SH-SY5Y (cell line): ENCODE measurements around the gene FYN.

Experiments
- GATA2 ChIP-seq: IDR thresholded peaks from 2 replicates; pipeline ENCODE4 v1.6.1; 2011; ENCODE audit warnings: mild to moderate bottlenecking, low read depth, low read length
- GATA3 ChIP-seq: IDR thresholded peaks from 2 replicates; pipeline ENCODE4 v1.6.1; 2011; ENCODE audit warnings: low read depth, mild to moderate bottlenecking, low read length, moderate library complexity

GRCh38 chr6:111838749-111839484 is 34.3 kb downstream of the FYN start:
- TF ChIP-seq GATA2 (peak; percentile 90), GATA3 (peak; percentile 62; the same call in 1 of the 2 replicates)
